ENCODE data around the gene CLEC12A.

- TF ChIP-seq CTCF (IDR thresholded peaks at IDR 0.05) (no peak), POLR2AphosphoS5 (IDR thresholded peaks at IDR 0.05) (no peak)
These were observed 54.0 kb downstream of the CLEC12A start for GRCh38 chr12:10025236-10025635.

Measured in gastroesophageal sphincter (tissue), 3 donors.